WTC11 (cell line): ENCODE measurements around the gene KIF6. TPM values are rescaled to one million over a fixed set of nuclear protein-coding genes. Genes with fewer than 3 reads are reported as not detected.

Experiments used
- ATAC-seq: fragments of 200-7000 bp; cut with Tn5 transposase; 2 replicates; pipeline ENCODE4 v1.10.0; 2021; ENCODE audit warnings: mild to moderate bottlenecking, moderate library complexity
- CTCF ChIA-PET: fragments of 300-600 bp; sonication (Branson Sonifier 250); formaldehyde crosslinking; loops from one replicate; lab custom pipeline; 2021; ENCODE audit warnings: antibody characterized with exemption; lab: Charles Lee
- POLR2A ChIA-PET: fragments of 350-600 bp; sonication (Branson Sonifier 250); formaldehyde crosslinking; loops from one replicate; lab custom pipeline; 2021; ENCODE audit warnings: antibody characterized with exemption; lab: Charles Lee
- DNase-seq: peaks from one replicate; pipeline ENCODE4 v3.0.0; 2021; ENCODE audit warnings: low spot score
- H3K27ac Mint-ChIP-seq: 2 replicates; pipeline ENCODE4 v1.8.0; 2021; ENCODE audit warnings: mixed read lengths
- H3K27me3 Mint-ChIP-seq: 2 replicates; pipeline ENCODE4 v1.8.0; 2021; ENCODE audit warnings: low read depth, mild to moderate bottlenecking, moderate library complexity, mixed read lengths
- H3K36me3 Mint-ChIP-seq: 2 replicates; pipeline ENCODE4 v1.8.0; 2021; ENCODE audit warnings: mixed read lengths
- H3K4me1 Mint-ChIP-seq: 2 replicates; pipeline ENCODE4 v1.8.0; 2022; ENCODE audit warnings: mixed read lengths
- H3K4me3 Mint-ChIP-seq: 2 replicates; pipeline ENCODE4 v1.8.0; 2021; ENCODE audit warnings: mild to moderate bottlenecking, moderate library complexity, mixed read lengths
- H3K9me3 Mint-ChIP-seq: 2 replicates; pipeline ENCODE4 v1.8.0; 2021; ENCODE audit warnings: mixed read lengths
- AFF4 ChIP-seq: sonication (generic); formaldehyde crosslinking; IDR thresholded peaks from 2 replicates; pipeline ENCODE4 v1.8.1; 2023; ENCODE audit warnings: mild to moderate bottlenecking, missing genetic modification reagents, borderline replicate concordance
- ARID4B ChIP-seq: sonication (generic); formaldehyde crosslinking; IDR thresholded peaks from 2 replicates; pipeline ENCODE4 v1.8.0; 2023; ENCODE audit warnings: missing genetic modification reagents, mild to moderate bottlenecking, borderline replicate concordance
- ATF1 ChIP-seq: sonication (generic); formaldehyde crosslinking; IDR thresholded peaks from 2 replicates; pipeline ENCODE4 v1.8.1; 2023; ENCODE audit warnings: mild to moderate bottlenecking, moderate library complexity, missing genetic modification reagents
- ATF2 ChIP-seq: sonication (generic); formaldehyde crosslinking; IDR thresholded peaks from 2 replicates; pipeline ENCODE4 v1.8.1; 2022; ENCODE audit warnings: low read depth, missing genetic modification reagents, borderline replicate concordance
- CBFB ChIP-seq: sonication (generic); formaldehyde crosslinking; IDR thresholded peaks from 2 replicates; pipeline ENCODE4 v1.8.1; 2022; ENCODE audit warnings: mild to moderate bottlenecking, low read depth, missing genetic modification reagents
- CREM ChIP-seq: sonication (generic); formaldehyde crosslinking; IDR thresholded peaks from 2 replicates; pipeline ENCODE4 v1.8.1; 2022; ENCODE audit warnings: mild to moderate bottlenecking, missing genetic modification reagents, moderate library complexity
- E2F5 ChIP-seq: sonication (generic); formaldehyde crosslinking; IDR thresholded peaks from 2 replicates; pipeline ENCODE4 v1.8.1; 2022; ENCODE audit warnings: mild to moderate bottlenecking, moderate library complexity, missing genetic modification reagents
- ELF4 ChIP-seq: sonication (generic); formaldehyde crosslinking; IDR thresholded peaks from 2 replicates; pipeline ENCODE4 v1.8.1; 2022; ENCODE audit warnings: low read depth, mild to moderate bottlenecking, moderate library complexity, missing genetic modification reagents
- ETV6 ChIP-seq: sonication (generic); formaldehyde crosslinking; IDR thresholded peaks from 2 replicates; pipeline ENCODE4 v1.8.1; 2022; ENCODE audit warnings: mild to moderate bottlenecking, missing genetic modification reagents
- FOXK1 ChIP-seq: sonication (generic); formaldehyde crosslinking; IDR thresholded peaks from 2 replicates; pipeline ENCODE4 v1.8.0; 2022; ENCODE audit warnings: mild to moderate bottlenecking, moderate library complexity, missing genetic modification reagents
- GABPB1 ChIP-seq: sonication (generic); formaldehyde crosslinking; IDR thresholded peaks from 2 replicates; pipeline ENCODE4 v1.8.1; 2023; ENCODE audit warnings: mild to moderate bottlenecking, missing genetic modification reagents
- HMGA2 ChIP-seq: fragments of 250-450 bp; sonication (Bioruptor Pico); IDR thresholded peaks from 2 replicates; pipeline ENCODE4 v1.4.0; 2021; ENCODE audit warnings: mild to moderate bottlenecking, moderate library complexity
- IRF2 ChIP-seq: sonication (generic); formaldehyde crosslinking; IDR thresholded peaks from 2 replicates; pipeline ENCODE4 v1.8.0; 2022; ENCODE audit warnings: low read depth, missing genetic modification reagents, borderline replicate concordance
- JUN ChIP-seq: sonication (generic); formaldehyde crosslinking; IDR thresholded peaks from 2 replicates; pipeline ENCODE4 v1.8.0; 2023; ENCODE audit warnings: mild to moderate bottlenecking, missing genetic modification reagents
- NR1H2 ChIP-seq: sonication (generic); formaldehyde crosslinking; IDR thresholded peaks from 2 replicates; pipeline ENCODE4 v1.9.0; 2021; ENCODE audit warnings: mild to moderate bottlenecking, moderate library complexity, missing genetic modification reagents
- NR3C1 ChIP-seq: sonication (generic); formaldehyde crosslinking; conservative IDR thresholded peaks from 2 replicates; pipeline ENCODE4 v1.8.1; 2023; ENCODE audit warnings: low read depth, mild to moderate bottlenecking, missing genetic modification reagents
- RELA ChIP-seq: sonication (generic); formaldehyde crosslinking; IDR thresholded peaks from 2 replicates; pipeline ENCODE4 v1.8.1; 2022; ENCODE audit warnings: missing genetic modification reagents, mild to moderate bottlenecking, borderline replicate concordance
- TEAD4 ChIP-seq: sonication (generic); formaldehyde crosslinking; IDR thresholded peaks from 2 replicates; pipeline ENCODE4 v1.8.0; 2022; ENCODE audit warnings: mild to moderate bottlenecking, missing genetic modification reagents
- ZBTB43 ChIP-seq: sonication (generic); formaldehyde crosslinking; IDR thresholded peaks from 2 replicates; pipeline ENCODE4 v1.8.1; 2023; ENCODE audit warnings: mild to moderate bottlenecking, missing genetic modification reagents
- ZMAT4 ChIP-seq: fragments of 250-450 bp; sonication (Bioruptor Pico); IDR thresholded peaks from 2 replicates; pipeline ENCODE4 v1.9.0; 2021; ENCODE audit warnings: mild to moderate bottlenecking
- ZNF219 ChIP-seq: sonication (generic); formaldehyde crosslinking; IDR thresholded peaks from 2 replicates; pipeline ENCODE4 v1.8.0; 2023; ENCODE audit warnings: missing genetic modification reagents, mild to moderate bottlenecking, borderline replicate concordance
- ZNF671 ChIP-seq: fragments of 250-450 bp; sonication (Bioruptor Pico); IDR thresholded peaks from 2 replicates; pipeline ENCODE4 v1.8.0; 2021; ENCODE audit warnings: mild to moderate bottlenecking
- total RNA-seq: library from RNA; stranded (reverse); gene quantifications from 3 replicates; pipeline ENCODE4 v1.2.3, GENCODE V29; 2021

The KIF6 gene
- total RNA-seq, 1 experiment from 2014 or later: 0.57 TPM

GRCh38 chr6:39568896-39569295, 156.3 kb downstream of the KIF6 start:
- H3K27ac Mint-ChIP-seq: no peak overlapping the region
- no peaks in the 10 kb centered on the region; the same call in 1 of the 2 replicates for H3K27me3 Mint-ChIP-seq
- no peak for DNase-seq
- H3K4me1 Mint-ChIP-seq: no peaks in the 10 kb centered on the region
- ChIA-PET CTCF (no interaction called here), POLR2A (no interaction called here)
- TF ChIP-seq GABPB1 (CRISPR knock-in tag): no peak
- no peak for TF ChIP-seq HMGA2 (CRISPR knock-in tag)
- no peak for TF ChIP-seq CBFB (CRISPR knock-in tag)
- no peak for TF ChIP-seq ELF4 (CRISPR knock-in tag)
- no peak for TF ChIP-seq NR1H2 (CRISPR knock-in tag)
- no peak for TF ChIP-seq RELA (CRISPR knock-in tag)
- no peak for TF ChIP-seq ZMAT4 (CRISPR knock-in tag)
- no peak for TF ChIP-seq ZNF219 (CRISPR knock-in tag)
- no peak for TF ChIP-seq ZBTB43 (CRISPR knock-in tag)
- no peak for ATAC-seq
- H3K4me3 Mint-ChIP-seq: no peak overlapping the region
- H3K36me3 Mint-ChIP-seq: no peaks in the 10 kb centered on the region
- H3K9me3 Mint-ChIP-seq: peaks cover 6% of the 10 kb centered on the region; the same call in 1 of the 2 replicates

- CTCF ChIA-PET: no interaction called here
- DNase-seq (no peak), ATAC-seq (no peak)
- Mint-ChIP-seq H3K27ac (no peak overlapping the region), H3K36me3 (no peaks in the 10 kb centered on the region), H3K27me3 (no peaks in the 10 kb centered on the region; the same call in 1 of the 2 replicates), H3K4me1 (no peaks in the 10 kb centered on the region), H3K4me3 (no peak overlapping the region), H3K9me3 (peaks cover 6% of the 10 kb centered on the region; the same call in 1 of the 2 replicates)
- TF ChIP-seq JUN (CRISPR knock-in tag): no peak
- POLR2A ChIA-PET: no interaction called here
Measured at GRCh38 chr6:39567091-39567490, 158.1 kb downstream of the KIF6 start.

- POLR2A ChIA-PET: no interaction called here
- Mint-ChIP-seq H3K4me3 (no peak overlapping the region), H3K27me3 (no peaks in the 10 kb centered on the region; the same call in 1 of the 2 replicates), H3K27ac (no peak overlapping the region), H3K9me3 (peaks cover 4% of the 10 kb centered on the region; the same call in 1 of the 2 replicates), H3K36me3 (no peaks in the 10 kb centered on the region), H3K4me1 (no peaks in the 10 kb centered on the region)
- ATAC-seq (no peak), DNase-seq (no peak)
- CTCF ChIA-PET: no interaction called here
- TF ChIP-seq ARID4B: no peak
- TF ChIP-seq IRF2 (CRISPR knock-in tag): no peak
- TF ChIP-seq AFF4 (CRISPR knock-in tag): no peak
- TF ChIP-seq ATF1 (CRISPR knock-in tag): no peak
- no peak for TF ChIP-seq E2F5 (CRISPR knock-in tag)
- no peak for TF ChIP-seq ATF2 (CRISPR knock-in tag)
- no peak for TF ChIP-seq FOXK1 (CRISPR knock-in tag)
- TF ChIP-seq TEAD4 (CRISPR knock-in tag): no peak
- TF ChIP-seq ETV6 (CRISPR knock-in tag): no peak
- no peak for TF ChIP-seq NR3C1 (CRISPR knock-in tag)
- no peak for TF ChIP-seq ZNF671 (CRISPR knock-in tag)
- TF ChIP-seq CREM (CRISPR knock-in tag): no peak
Measured at GRCh38 chr6:39566456-39566855, 158.8 kb downstream of the KIF6 start.
